Renal cortex interstitium (tissue), 15 donors: ENCODE results near the gene CHD1. TPM values are rescaled to one million over a fixed set of nuclear protein-coding genes. Genes with fewer than 3 reads are reported as not detected.
"Not testable (repeated sequence)": the region's sequence is repeated elsewhere in the genome, so short reads cannot be mapped to it uniquely, and the experiment has no call there.

Source experiments
- DNase-seq, 11 donors: peaks; one replicate each; pipeline ENCODE4 v3.0.0-alpha.2; 2013; ENCODE audit warnings: low read depth in 9 of 11, low spot score in 4 of 11; ENCODE audit errors: extremely low read depth in 1 of 11
- long read RNA-seq, 16 experiments: transcript quantifications; one replicate each; lab custom pipeline, GENCODE V29; 2026
- polyA plus RNA-seq, 3 donors: library from polyadenylated mRNA; unstranded; fragments of 120-200 nt; gene quantifications; one replicate each; pipeline ENCODE4 v1.2.1, GENCODE V29; 2013; ENCODE audit not compliant: insufficient read length in 3 of 3

The CHD1 gene
- 10 to 100 TPM; 61.4 to 81.1 (median 76.9) TPM for polyA plus RNA-seq
- long read RNA-seq, donor 1, full-length matches to known transcripts, result 8 of 8 reads
- long read RNA-seq, donor 1, partial matches to known transcripts, result 0 of 8 reads
- long read RNA-seq, donor 1, other reads (novel, unspliced or antisense), result 0 of 8 reads
- long read RNA-seq, donor 2, partial matches to known transcripts, result 0 of 2 reads
- long read RNA-seq, donor 2, other reads (novel, unspliced or antisense), result 0 of 2 reads
- long read RNA-seq, donor 3, transcript CHD1-205 (4 exons, 724 nt), result major isoform, 9 of 20 reads
- long read RNA-seq, donor 3, partial matches to known transcripts, result 5 of 20 reads
- long read RNA-seq, donor 3, other reads (novel, unspliced or antisense), result 0 of 20 reads
- long read RNA-seq, donor 4, full-length matches to known transcripts, result 8 of 8 reads
- long read RNA-seq, donor 4, partial matches to known transcripts, result 0 of 8 reads
- long read RNA-seq, donor 4, other reads (novel, unspliced or antisense), result 0 of 8 reads
- long read RNA-seq, donor 5, result 0 reads
- long read RNA-seq, donor 6, transcript CHD1-205 (4 exons, 724 nt), result major isoform, 11 of 23 reads
- long read RNA-seq, donor 6, partial matches to known transcripts, result 5 of 23 reads
- long read RNA-seq, donor 6, other reads (novel, unspliced or antisense), result 0 of 23 reads
- long read RNA-seq, donor 7, transcript CHD1-205 (4 exons, 724 nt), result major isoform, 12 of 13 reads
- long read RNA-seq, donor 7, partial matches to known transcripts, result 0 of 13 reads
- long read RNA-seq, donor 7, other reads (novel, unspliced or antisense), result 0 of 13 reads
- long read RNA-seq, donor 8, result 0 reads
- long read RNA-seq, donor 9, partial matches to known transcripts, result 0 of 6 reads
- long read RNA-seq, donor 9, other reads (novel, unspliced or antisense), result 0 of 6 reads
- long read RNA-seq, donor 10, transcript CHD1-205 (4 exons, 724 nt), result major isoform, 15 of 19 reads
- long read RNA-seq, donor 10, partial matches to known transcripts, result 0 of 19 reads
- long read RNA-seq, donor 10, other reads (novel, unspliced or antisense), result 0 of 19 reads
- long read RNA-seq, donor 11, partial matches to known transcripts, result 0 of 4 reads
- long read RNA-seq, donor 11, other reads (novel, unspliced or antisense), result 0 of 4 reads
- long read RNA-seq, donor 12, partial matches to known transcripts, result 0 of 4 reads
- long read RNA-seq, donor 12, other reads (novel, unspliced or antisense), result 0 of 4 reads
- long read RNA-seq, donor 13, result 0 reads
- long read RNA-seq, donor 14, full-length matches to known transcripts, result 4 of 4 reads
- long read RNA-seq, donor 14, partial matches to known transcripts, result 0 of 4 reads
- long read RNA-seq, donor 14, other reads (novel, unspliced or antisense), result 0 of 4 reads
- long read RNA-seq, donor 15, transcript CHD1-205 (4 exons, 724 nt), result major isoform, 5 of 6 reads
- long read RNA-seq, donor 15, partial matches to known transcripts, result 0 of 6 reads
- long read RNA-seq, donor 15, other reads (novel, unspliced or antisense), result 0 of 6 reads
- long read RNA-seq, donor 16, full-length matches to known transcripts, result 26 of 54 reads
- long read RNA-seq, donor 16, partial matches to known transcripts, result 23 of 54 reads
- long read RNA-seq, donor 16, other reads (novel, unspliced or antisense), result 5 of 54 reads

DNA sequence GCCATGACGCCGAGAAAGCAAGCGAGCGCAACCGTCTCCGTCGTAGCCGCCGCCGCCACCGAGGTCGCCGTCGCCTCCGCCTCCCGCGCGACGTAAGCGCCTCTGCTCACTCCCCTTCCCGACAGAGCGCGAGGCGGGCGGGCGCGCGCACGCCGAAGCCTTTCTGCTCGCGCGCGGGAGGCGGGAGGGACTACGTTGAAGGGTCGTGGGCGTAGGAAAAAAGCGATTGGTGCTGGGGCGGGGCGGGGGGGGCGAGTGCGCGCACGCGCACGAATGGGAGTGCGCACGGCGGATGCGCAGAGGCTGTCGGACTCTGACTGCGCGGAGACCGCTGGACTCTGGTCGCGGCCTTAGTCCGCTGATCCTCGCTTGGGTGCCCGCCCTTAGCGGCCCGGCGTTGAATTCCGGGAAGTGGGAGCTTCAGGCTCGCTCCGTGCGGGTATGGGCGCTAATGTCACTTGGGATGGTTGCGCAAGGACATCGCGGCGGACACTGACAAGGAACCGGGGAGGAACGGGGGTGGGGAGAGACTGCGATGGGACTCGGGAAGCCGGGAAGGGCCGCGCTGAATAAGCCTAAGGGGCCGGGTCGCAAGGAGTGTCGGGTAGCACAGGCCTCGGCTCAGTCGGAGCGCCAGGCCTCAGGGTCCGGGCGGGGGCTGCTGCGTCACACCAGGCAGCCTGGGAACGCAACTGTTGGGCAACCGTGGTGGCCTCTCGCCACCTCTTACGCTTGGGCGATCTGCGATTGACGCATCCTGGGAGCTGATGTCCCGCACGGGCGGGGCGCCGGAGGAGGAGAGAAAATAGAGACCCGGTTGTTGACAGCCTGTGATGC, at the start of gene CHD1:
CHD1 (minus strand) TSS at position 135 of the 837 bp plus-strand sequence. CDS start 2,621 bp downstream, outside the sequence.
- DNase-seq, result peak; percentile 89 to 97 (median 93)

DNA sequence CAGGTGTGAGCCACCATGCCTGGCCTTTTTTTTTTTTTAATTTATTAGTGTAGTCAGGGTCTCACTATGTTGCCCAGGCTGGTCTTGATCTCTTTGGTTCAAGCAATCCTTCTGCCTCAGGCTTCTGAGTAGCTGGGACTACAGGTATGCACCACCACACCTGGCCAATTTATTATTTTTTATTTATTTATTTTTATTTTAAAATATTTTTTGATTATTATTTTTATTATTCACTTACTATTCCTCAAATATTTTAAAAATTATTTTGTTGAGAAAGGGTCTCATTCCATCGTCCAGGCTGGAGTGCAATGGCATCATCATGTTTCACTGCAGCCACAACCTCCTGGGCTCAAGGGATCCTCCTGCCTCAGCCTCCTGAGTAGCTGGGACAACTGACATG, 49.7 kb upstream of the CHD1 start:
- no peak for DNase-seq

DNA sequence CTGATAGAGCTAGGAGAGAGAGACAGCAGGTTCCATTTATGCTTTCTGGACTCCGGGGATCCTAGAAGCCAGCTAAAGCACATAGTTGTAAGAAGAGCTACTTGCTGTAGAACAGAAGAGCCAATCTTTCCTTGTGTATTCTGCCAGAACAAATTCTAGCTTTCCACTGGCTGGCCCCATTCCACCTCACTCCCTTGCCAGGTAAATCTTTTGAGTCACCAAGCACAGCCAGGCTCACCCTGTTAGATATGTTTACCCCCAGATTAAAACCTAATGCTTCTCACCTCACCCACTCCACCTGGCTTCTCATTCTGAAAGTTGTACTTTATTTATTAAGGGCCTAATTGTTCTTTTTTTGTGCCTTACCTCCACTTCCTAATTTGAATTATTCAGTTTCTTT, 48.9 kb upstream of the CHD1 start:
- DNase-seq, result no peak

DNA sequence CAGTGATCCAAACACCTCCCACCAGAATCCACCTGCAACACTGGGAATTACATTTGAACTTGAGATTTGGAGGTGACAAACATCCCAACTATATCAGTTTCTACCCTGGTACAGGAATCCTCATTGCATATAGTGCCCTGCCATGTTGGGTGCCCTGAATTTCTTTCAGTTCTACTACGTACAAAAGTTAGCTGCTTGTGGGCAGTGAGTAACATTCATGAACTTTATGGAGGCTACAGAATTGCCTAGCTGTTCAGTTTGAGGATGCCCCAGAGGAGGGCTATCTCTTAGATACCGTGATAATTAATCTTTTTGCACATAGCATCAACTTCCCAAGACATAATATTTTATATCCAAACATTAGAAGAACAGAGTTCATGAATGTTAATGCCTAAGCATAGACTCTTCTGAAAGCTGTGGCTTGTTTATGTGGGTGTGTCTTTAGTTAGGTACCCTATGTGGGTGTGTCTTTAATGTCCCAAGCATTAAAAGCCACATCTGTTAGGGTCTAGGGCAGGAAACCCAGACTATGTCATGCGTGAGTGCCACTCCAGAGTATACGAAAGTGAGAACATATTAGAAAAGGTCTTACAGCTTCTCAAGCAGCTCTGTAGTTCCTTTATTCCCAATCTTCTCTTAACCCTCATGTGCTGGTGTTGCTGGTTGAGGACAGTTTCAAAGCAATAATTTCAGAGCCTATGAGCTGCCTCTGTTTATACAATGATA, 47.0 kb upstream of the CHD1 start:
- no peak for DNase-seq

DNA sequence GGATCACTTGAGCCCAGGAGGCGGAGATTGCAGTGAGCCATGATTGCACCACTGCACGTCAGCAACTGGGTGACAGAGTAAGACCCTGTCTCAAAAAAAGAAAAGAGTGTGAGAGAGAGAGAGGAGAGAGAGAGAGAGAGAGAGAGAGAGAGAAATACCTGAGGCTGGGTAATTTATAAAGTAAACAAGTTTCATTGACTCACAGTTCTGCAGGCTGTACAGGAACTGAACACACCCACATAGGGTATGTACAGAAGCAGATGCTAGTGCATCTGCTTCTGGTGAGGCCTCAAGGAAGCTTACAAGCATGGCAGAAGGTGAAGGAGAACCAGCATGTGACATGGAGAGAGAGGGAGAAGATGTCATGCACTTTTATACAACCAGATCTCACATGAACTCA, 46.4 kb upstream of the CHD1 start:
- DNase-seq, result no peak

DNA sequence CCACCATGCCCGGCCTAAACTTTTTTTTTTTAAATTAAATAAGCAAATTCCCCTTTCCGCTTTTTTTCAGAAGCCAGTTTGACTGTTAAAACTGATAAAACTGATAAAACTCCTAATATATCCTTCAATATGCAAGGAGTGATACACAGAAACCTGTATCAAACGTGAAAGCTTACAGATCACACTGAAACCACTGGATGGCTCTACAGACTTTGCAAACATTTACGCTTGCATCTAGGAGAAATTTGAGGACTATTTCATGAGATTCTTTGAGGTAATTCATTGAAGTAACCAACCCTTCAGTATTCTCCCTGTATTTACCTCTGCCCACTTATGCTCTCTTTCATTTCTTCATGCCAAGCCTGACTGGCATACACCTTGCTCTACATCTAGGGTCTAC, 40.6 kb upstream of the CHD1 start:
- no peak for DNase-seq

DNA sequence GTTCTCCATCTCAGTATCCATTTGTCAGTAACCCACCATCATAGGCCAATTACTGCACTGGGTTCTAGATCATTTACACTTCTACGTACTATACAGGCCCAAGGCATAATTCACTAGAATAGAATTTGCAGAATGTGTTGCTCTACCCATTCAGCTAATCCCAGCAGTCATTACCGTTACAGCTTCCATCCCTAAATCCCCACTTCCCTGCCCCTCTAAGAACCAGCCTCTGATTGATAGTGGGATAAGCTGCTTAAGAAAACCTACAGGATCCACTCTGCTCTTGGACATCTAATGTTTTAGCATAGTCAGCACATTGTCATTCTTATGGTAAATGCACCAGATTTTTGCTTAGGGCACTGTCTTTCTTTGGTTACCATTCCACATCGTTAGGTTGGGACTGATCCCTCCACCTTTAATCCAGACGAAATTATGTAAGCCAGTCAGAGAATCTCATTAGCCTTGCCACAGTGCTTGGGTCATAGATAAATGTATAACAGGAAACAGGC, 39.3 kb upstream of the CHD1 start:
- DNase-seq, result no peak

DNA sequence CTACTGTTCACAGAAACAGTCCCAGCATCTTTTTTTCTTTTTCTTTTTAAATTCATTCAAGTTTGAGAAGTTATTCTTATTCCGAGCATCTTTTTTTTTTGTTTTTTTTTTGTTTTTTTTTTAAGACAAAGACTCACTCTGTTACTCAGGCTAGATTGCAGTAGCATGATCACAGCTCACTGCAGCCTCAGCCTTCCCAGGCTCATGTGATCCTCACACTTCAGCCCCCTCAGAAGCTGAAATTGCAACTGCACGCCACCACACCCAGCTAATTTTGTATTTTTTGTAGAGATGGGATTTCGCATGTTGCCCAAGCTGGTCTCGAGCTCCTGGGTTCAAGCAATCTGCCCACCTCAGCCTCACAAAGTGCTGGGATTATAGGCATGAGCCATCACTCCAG, 36.4 kb upstream of the CHD1 start:
- DNase-seq, result no peak

DNA sequence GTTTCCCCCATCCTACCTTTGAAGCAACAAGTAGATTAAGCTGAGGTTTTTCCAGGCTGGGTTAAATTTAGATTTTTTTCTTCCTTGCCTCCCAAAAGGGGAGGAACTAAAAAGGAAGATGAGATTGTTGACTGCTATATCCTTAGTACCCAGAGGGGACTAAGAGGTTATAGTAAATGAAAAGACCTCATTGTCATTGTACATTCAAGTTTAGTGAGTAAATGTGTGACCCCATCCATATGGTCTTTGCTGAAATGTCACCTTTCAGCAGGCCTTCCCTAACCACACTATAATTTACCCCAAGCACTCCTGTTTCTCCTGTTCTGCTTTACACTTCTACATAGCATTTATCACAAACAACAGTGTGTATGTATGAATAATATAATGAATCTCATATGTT, 35.8 kb upstream of the CHD1 start:
- no peak for DNase-seq

DNA sequence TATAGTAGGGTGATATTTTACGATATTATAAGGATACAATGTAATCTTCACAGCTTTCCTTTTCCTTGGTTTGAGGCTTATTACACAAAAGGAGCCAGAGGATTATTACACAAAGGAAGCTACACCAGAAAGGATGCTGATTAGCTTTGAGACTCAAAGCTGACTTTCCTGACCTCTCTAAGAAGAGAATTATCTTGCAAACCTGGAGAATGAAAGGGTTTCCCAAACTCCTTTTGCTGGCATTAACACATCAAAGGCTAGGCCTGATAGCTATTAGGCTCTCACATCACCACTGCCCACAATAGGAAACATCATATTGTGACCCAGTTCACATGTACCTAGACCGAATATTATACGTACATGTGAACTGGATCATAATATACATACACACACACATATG, 34.2 kb upstream of the CHD1 start:
- no peak for DNase-seq

DNA sequence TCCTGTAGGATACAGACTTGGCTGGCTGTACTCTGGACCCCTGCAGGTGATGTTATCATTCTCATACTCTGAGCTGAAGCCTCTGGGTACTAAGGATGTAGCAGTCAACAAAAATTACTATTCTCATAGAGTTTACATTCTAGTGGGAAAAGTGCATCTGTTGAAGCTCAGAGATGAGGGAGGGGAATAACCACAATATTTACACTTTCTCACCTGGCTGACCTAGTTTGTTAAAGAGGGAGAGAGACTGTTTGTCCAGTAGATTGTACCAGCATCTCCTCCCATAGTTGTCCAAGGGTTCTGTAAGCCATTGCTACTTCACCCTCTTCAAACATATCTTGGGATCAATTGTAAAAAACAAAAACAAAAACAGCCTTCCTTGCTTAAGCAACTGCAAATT, 33.8 kb upstream of the CHD1 start:
- no peak for DNase-seq

DNA sequence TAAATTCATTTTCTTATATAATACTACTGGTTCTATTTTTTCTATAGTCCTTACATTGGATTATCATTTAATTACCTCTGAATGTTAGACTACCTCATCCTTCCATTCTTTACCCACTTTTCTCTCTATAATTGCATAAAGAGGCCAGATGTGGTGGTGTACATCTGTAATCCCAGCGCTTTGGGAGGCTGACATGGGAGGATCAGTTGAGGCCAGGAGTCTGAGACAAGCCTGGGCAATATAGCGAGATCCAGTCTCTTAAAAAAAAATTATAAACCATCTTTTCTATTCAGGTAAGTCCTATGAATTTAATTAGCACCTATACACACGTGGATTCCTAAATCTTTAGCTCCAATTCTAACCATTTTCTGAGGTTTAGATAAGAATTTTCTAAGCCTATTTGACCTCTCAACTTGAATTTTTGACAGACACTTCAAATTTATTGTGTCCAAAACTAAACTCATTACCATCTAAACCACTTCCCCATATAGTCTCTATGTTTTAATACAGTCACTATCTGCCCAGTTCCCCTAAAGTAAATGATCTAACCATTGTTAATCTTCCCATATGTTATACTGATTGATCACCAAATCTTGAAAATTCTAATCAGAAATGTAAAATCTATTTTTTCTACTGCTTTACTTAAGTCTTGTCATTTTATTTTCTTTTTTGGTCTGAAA, 33.0 kb upstream of the CHD1 start:
- DNase-seq, result no peak

DNA sequence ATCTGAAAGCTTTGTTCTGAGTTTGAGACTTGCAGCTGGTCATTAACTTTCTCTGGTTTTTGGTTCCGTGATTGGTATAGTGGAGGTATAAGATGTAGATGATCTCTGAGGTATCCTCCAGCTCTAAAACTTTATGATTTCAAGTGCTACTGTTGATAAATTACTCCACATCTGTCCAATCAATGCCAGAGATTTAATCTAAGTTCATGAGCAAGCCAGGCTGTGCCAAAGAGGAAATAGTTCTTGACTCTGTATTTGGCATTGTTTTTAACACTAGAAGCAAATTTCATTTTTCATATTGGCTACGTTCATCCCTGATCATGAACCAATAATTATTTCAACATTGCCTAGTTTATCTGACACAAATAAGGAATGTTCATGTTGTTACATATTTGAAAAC, 28.5 kb upstream of the CHD1 start:
- no peak for DNase-seq

DNA sequence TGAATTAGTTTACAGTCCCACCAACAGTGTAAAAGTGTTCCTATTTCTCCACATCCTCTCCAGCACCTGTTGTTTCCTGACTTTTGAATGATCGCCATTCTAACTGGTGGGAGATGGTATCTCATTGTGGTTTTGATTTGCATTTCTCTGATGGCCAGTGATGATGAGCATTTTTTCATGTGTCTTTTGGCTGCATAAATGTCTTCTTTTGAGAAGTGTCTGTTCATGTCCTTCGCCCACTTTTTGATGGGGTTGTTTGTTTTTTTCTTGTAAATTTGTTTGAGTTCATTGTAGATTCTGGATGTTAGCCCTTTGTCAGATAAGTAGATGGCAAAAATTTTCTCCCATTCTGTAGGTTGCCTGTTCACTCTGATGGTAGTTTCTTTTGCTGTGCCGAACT, 27.1 kb upstream of the CHD1 start:
- DNase-seq, result not testable (repeated sequence)

DNA sequence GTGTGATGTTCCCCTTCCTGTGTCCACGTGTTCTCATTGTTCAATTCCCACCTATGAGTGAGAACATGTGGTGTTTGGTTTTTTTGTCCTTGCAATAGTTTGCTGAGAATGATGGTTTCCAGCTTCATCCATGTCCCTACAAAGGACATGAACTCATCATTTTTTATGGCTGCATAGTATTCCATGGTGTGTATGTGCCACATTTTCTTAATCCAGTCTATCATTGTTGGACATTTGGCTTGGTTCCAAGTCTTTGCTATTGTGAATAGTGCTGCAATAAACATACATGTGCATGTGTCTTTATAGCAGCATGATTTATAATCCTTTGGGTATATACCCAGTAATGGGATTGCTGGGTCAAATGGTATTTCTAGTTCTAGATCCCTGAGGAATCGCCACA, 26.7 kb upstream of the CHD1 start:
- not testable (repeated sequence) for DNase-seq

DNA sequence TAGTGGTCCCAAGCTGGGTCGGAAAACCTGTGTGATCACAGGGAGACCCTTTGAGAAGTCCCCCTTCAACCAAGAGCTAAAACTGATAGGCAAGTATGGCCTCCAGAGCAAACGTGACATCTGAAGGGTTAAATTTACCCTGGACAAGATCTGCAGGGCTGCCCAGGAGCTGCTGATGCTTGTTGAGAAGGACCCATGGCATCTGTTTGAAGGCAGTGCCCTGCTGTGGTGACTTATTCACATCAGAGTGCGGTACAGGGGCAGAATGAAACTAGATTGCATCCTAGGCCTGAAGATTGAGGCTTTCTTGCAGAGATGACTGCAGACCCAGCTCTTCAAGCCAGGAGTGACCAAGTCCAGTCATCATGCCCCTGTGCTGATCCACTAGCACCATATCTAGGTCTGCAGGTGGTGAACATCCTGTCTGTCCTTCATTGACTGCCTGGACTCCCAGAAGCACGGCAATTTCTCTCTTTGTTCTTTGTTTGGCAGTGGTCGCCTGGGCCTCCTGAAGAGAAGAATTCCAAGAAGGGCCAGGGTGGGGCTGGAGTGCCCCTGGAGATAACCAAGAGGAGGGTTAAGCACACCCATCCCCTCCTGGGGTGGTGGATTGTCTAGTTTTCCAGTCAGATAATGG, 25.7 kb upstream of the CHD1 start:
- DNase-seq, result no peak
